SK-N-MC (cell line): ENCODE measurements around the gene CELF1.

Source experiments
- EZH2 ChIP-seq: fragments of 200-600 bp; sonication (generic); IDR thresholded peaks from one replicate; pipeline ENCODE4 v1.6.1; 2017; ENCODE audit warnings: antibody characterized with exemption
- POLR2AphosphoS5 ChIP-seq: IDR thresholded peaks from 2 replicates; pipeline ENCODE4 v1.6.1; 2012; ENCODE audit warnings: mild to moderate bottlenecking, low read depth, low read length, borderline replicate concordance

DNA sequence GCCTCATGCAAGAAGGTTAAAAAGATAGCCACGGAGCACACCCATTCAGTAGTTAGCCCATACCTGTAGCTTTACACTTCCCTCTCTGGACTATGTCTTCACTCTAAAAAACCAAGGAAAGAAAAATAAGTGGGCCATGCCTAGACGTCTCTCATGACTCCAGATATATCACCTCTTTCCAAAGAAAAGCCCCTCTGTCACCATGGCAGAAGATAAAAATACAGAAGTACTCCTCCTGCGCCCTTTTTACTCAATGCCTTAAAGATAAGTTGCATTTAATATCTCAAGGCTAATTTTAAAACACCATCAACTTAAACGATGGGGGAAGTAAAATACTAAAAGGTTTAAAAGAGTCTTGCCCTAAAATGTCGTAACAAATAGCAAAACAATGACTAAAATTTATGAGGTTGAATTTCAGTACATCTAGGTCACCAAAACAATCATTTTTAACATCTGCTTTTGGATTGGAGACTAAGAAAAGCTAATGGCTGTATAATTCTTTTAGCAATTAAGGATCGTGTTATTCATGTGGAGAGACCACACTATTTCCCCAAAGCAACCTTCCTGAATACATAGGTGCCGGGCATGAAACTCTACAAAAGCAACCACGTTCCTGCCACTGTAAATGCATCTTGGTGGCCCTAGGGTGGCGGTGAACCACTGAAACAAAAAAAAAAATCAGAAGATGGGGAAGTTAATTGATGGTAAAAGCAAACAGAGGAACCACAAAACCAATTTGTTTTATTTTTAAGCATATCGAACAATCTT lies 46.0 kb downstream of the CELF1 start:
- TF ChIP-seq POLR2AphosphoS5 (no peak), EZH2 (no peak)
